Right atrium auricular region (tissue), 2 donors: Measurements from ENCODE around the gene PLA2G4F. TPM values are rescaled to one million over a fixed set of nuclear protein-coding genes. Genes with fewer than 3 reads are reported as not detected.

Source experiments
- DNase-seq: peaks from one replicate; pipeline ENCODE4 v3.0.0-alpha.2; 2019; ENCODE audit warnings: low spot score
- H3K27ac ChIP-seq, 2 donors: fragments of 200-600 bp; sonication (generic); 1 replicate in 1 of 2; 2 replicates in 1 of 2; pipeline ENCODE4 v1.5.1; 2016 to 2019
- H3K27me3 ChIP-seq, 2 donors: fragments of 200-600 bp; sonication (generic); one replicate each; pipeline versions ENCODE4 v1.5.1 to v1.6.0; 2017 to 2019
- H3K36me3 ChIP-seq: fragments of 200-600 bp; sonication (generic); one replicate; pipeline ENCODE4 v1.5.1; 2016
- H3K4me1 ChIP-seq, 2 donors: fragments of 200-600 bp; sonication (generic); one replicate each; pipeline versions ENCODE4 v1.5.1 to v1.6.0; 2017 to 2019
- H3K4me3 ChIP-seq, 2 donors: fragments of 200-600 bp; sonication (generic); 1 replicate in 1 of 2; 2 replicates in 1 of 2; pipeline ENCODE4 v1.5.1; 2017 to 2019; ENCODE audit warnings: mild to moderate bottlenecking in 1 of 2, moderate library complexity in 1 of 2
- H3K9me3 ChIP-seq, 2 donors: fragments of 200-600 bp; sonication (generic); one replicate each; pipeline ENCODE4 v1.5.1; 2019
- CTCF ChIP-seq, 2 donors: fragments of 200-600 bp; sonication (generic); IDR thresholded peaks; one replicate each; pipeline ENCODE4 v1.5.1; 2019; ENCODE audit warnings: antibody characterized with exemption in 2 of 2
- total RNA-seq, 2 donors: library from RNA; depleted of rRNA; stranded (reverse); fragments of >200 nt; gene quantifications; one replicate each; pipeline ENCODE4 v1.1.0, GENCODE V29; 2016

The PLA2G4F gene
- total RNA-seq, 2 donors from 2014 or later = 0.35 to 3.0 TPM

GRCh38 chr15:42106288-42106687, 50.1 kb downstream of the PLA2G4F start:
- Histone ChIP-seq H3K27me3 (no peaks in the 10 kb centered on the region), H3K27ac (no peak overlapping the region), H3K9me3 (no peaks in the 10 kb centered on the region), H3K36me3 (no peaks in the 10 kb centered on the region), H3K4me3 (no peak overlapping the region), H3K4me1 (no peaks in the 10 kb centered on the region)
- no peak for DNase-seq
- TF ChIP-seq CTCF (IDR thresholded peaks at IDR 0.05) = no peak

GRCh38 chr15:42104095-42104891, 52.1 kb downstream of the PLA2G4F start:
- H3K9me3 ChIP-seq = no peaks in the 10 kb centered on the region
- no peak for DNase-seq
- TF ChIP-seq CTCF (IDR thresholded peaks at IDR 0.05) = no peak
- H3K27me3 ChIP-seq = no peaks in the 10 kb centered on the region
- H3K36me3 ChIP-seq = no peaks in the 10 kb centered on the region
- no peak overlapping the region for H3K27ac ChIP-seq
- no peaks in the 10 kb centered on the region for H3K4me1 ChIP-seq
- H3K4me3 ChIP-seq = no peak overlapping the region

- Histone ChIP-seq H3K4me1 (no peaks in the 10 kb centered on the region), H3K27ac (no peak overlapping the region), H3K27me3 (no peaks in the 10 kb centered on the region), H3K4me3 (no peak overlapping the region), H3K36me3 (no peaks in the 10 kb centered on the region), H3K9me3 (no peaks in the 10 kb centered on the region)
- no peak for DNase-seq
- TF ChIP-seq CTCF (IDR thresholded peaks at IDR 0.05) = no peak
Measured at GRCh38 chr15:42102646-42103235, 53.7 kb downstream of the PLA2G4F start.

- Histone ChIP-seq H3K36me3 (no peaks in the 10 kb centered on the region), H3K4me1 (no peaks in the 10 kb centered on the region), H3K9me3 (no peaks in the 10 kb centered on the region), H3K4me3 (no peak overlapping the region), H3K27me3 (no peaks in the 10 kb centered on the region), H3K27ac (no peak overlapping the region)
- DNase-seq = no peak
- no peak for TF ChIP-seq CTCF (IDR thresholded peaks at IDR 0.05)
Measured at GRCh38 chr15:42101861-42102260, 54.6 kb downstream of the PLA2G4F start.

GRCh38 chr15:42100021-42100800, 56.2 kb downstream of the PLA2G4F start:
- H3K27me3 ChIP-seq = no peaks in the 10 kb centered on the region
- no peaks in the 10 kb centered on the region for H3K4me1 ChIP-seq
- H3K9me3 ChIP-seq = no peaks in the 10 kb centered on the region
- peak; percentile 40 for DNase-seq
- H3K4me3 ChIP-seq = no peak overlapping the region
- H3K36me3 ChIP-seq = no peaks in the 10 kb centered on the region
- no peak for TF ChIP-seq CTCF (IDR thresholded peaks at IDR 0.05)
- no peak overlapping the region for H3K27ac ChIP-seq
